PC-3 (cell line): Measurements from ENCODE around the gene KRT3. TPM values are rescaled to one million over a fixed set of nuclear protein-coding genes. Genes with fewer than 3 reads are reported as not detected.

Source experiments
- ATAC-seq: fragments of 200-7000 bp; cut with Tn5 transposase; 2 replicates; pipeline ENCODE4 v1.9.1; 2020; ENCODE audit warnings: mild to moderate bottlenecking, moderate library complexity
- BruUV-seq: library from RNA; stranded (reverse); fragments of 400-500 nt; replicated peaks from 2 replicates; lab custom pipeline; 2021; lab: Mats Ljungman, UMichigan
- CTCF ChIA-PET: fragments of 300-600 bp; sonication (Branson Sonifier 250); formaldehyde crosslinking; loops from one replicate; lab custom pipeline; 2022; ENCODE audit warnings: antibody characterized with exemption; lab: Charles Lee
- POLR2A ChIA-PET: fragments of 300-600 bp; sonication (Branson Sonifier 250); formaldehyde crosslinking; loops from one replicate; lab custom pipeline; 2022; ENCODE audit warnings: antibody characterized with exemption; ENCODE audit not compliant: unreplicated experiment; lab: Charles Lee
- DNase-seq: peaks from one replicate; pipeline ENCODE4 v3.0.0-alpha.2; 2015
- H2AFZ ChIP-seq: fragments of 300-600 bp; sonication (generic); 2 replicates; pipeline ENCODE4 v1.6.0; 2016; ENCODE audit warnings: antibody characterized with exemption, low read length
- H3F3A ChIP-seq: fragments of 300-600 bp; sonication (generic); one replicate; pipeline ENCODE4 v1.6.0; 2017; ENCODE audit warnings: antibody characterized with exemption, low read length, control low read depth, mild to moderate bottlenecking; ENCODE audit not compliant: unreplicated experiment
- H3K27ac ChIP-seq: fragments of 300-600 bp; sonication (generic); 2 replicates; pipeline ENCODE4 v1.5.1; 2016; ENCODE audit warnings: mild to moderate bottlenecking, low read length
- H3K27me3 ChIP-seq: fragments of 300-600 bp; sonication (generic); 2 replicates; pipeline ENCODE4 v1.6.1; 2016; ENCODE audit warnings: low read length, mixed read lengths
- H3K36me3 ChIP-seq: fragments of 300-600 bp; sonication (generic); 2 replicates; pipeline ENCODE4 v1.6.1; 2016; ENCODE audit warnings: low read depth, mixed run types, low read length, mixed read lengths
- H3K4me1 ChIP-seq: fragments of 300-600 bp; sonication (generic); 2 replicates; pipeline ENCODE4 v1.5.1; 2016; ENCODE audit warnings: low read length; ENCODE audit not compliant: insufficient read depth
- H3K4me2 ChIP-seq: fragments of 300-600 bp; sonication (generic); 2 replicates; pipeline ENCODE4 v1.6.0; 2016; ENCODE audit warnings: low read length
- H3K4me3 ChIP-seq: fragments of 300-600 bp; sonication (generic); 2 replicates; pipeline ENCODE4 v1.5.1; 2016; ENCODE audit warnings: mild to moderate bottlenecking, low read length, mixed read lengths
- H3K79me2 ChIP-seq: fragments of 300-600 bp; sonication (generic); 2 replicates; pipeline ENCODE4 v1.6.1; 2017; ENCODE audit warnings: low read length, mixed read lengths
- H3K9ac ChIP-seq: fragments of 300-600 bp; sonication (generic); 2 replicates; pipeline ENCODE4 v1.6.0; 2016; ENCODE audit warnings: mild to moderate bottlenecking, low read length
- H3K9me2 ChIP-seq: fragments of 300-600 bp; sonication (generic); replicated peaks from 2 replicates; pipeline ENCODE4 v1.6.1; 2016; ENCODE audit warnings: mixed run types, low read length, mixed read lengths
- H3K9me3 ChIP-seq: fragments of 300-600 bp; sonication (generic); 2 replicates; pipeline ENCODE4 v1.6.1; 2016; ENCODE audit warnings: low read length, mixed read lengths
- H4K20me1 ChIP-seq: fragments of 300-600 bp; sonication (generic); 2 replicates; pipeline ENCODE4 v1.6.1; 2016; ENCODE audit warnings: low read length, mixed read lengths
- EZH2 ChIP-seq: fragments of 300-600 bp; sonication (generic); IDR thresholded peaks from one replicate; pipeline ENCODE4 v1.6.1; 2017; ENCODE audit warnings: antibody characterized with exemption, mild to moderate bottlenecking, low read length; ENCODE audit not compliant: unreplicated experiment
- EZH2phosphoT487 ChIP-seq: fragments of 300-600 bp; sonication (generic); IDR thresholded peaks from 2 replicates; pipeline ENCODE4 v1.6.1; 2018; ENCODE audit warnings: mild to moderate bottlenecking, antibody characterized with exemption, low read length, borderline replicate concordance
- intact Hi-C: fragments of 100-400 bp; cut with micrococcal nuclease; formaldehyde crosslinking; loops from 2 replicates; pipeline ENCODE4 v1.9.0; 2023
- total RNA-seq: library from RNA; depleted of rRNA; stranded (reverse); fragments of >200 nt; gene quantifications from 2 replicates; pipeline ENCODE4 v1.2.3, GENCODE V29; 2014
- TF ChIP-seq, protein P1 (sequence below): fragments of 300-600 bp; sonication (generic); conservative IDR thresholded peaks from 2 replicates; pipeline ENCODE4 v1.5.1; 2017; ENCODE audit warnings: antibody characterized with exemption, low read depth, mild to moderate bottlenecking, low read length

The KRT3 gene
- total RNA-seq, 1 experiment from 2014 or later, result 0.33 TPM

DNA sequence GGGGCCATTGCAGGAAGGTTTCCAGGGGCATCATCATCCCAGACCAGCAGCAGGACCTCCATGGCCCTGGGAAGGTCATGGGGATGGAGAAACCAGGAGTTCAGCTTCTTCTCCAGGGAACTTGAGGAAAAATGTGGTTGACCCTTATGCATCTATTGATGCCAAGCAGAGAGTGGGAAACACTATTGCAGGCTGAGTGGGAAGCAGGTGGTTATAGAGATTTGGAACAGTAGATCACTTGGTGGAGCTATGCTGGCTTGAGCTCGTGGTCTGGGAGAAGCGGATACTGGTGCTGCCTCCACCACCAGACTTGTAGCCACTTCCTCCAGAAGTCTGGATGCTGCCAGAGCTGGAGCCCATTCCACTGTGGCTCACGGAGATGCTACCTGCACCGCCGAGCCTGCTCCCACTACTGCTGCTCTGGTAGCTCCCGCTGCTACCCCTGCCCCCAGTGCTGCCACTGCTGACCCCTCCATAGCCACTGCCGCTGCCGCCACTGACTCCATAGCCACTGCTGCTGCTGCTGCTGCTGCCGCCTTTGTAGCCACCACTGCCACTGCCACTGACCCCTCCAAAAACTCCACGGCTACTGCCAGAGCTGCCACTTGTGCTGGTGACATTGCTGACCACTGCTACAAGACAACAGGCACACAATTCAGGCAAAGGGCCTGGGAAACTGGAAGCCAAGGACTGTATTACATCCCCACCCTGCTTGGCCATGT lies 27.3 kb downstream of the KRT3 start:
- Histone ChIP-seq H3K27me3 (peaks cover 8% of the 10 kb centered on the region; the same call in 1 of the 2 replicates), H3K4me3 (no peak overlapping the region), H3K4me2 (no peak overlapping the region), H2AFZ (no peak overlapping the region), H3F3A (no peaks in the 10 kb centered on the region), H4K20me1 (no peaks in the 10 kb centered on the region), H3K9me3 (no peaks in the 10 kb centered on the region), H3K27ac (no peak overlapping the region), H3K79me2 (no peaks in the 10 kb centered on the region), H3K4me1 (no peaks in the 10 kb centered on the region; the same call in 1 of the 2 replicates), H3K9ac (no peak overlapping the region), H3K36me3 (no peaks in the 10 kb centered on the region), H3K9me2 (no peaks in the 10 kb centered on the region)
- CTCF ChIA-PET, result no interaction called here
- DNase-seq, result no peak
- BruUV-seq, result no TSS peak
- POLR2A ChIA-PET, result no interaction called here
- ATAC-seq, result no peak
- intact Hi-C loops, result no loop called here
- TF ChIP-seq EZH2phosphoT487, result no peak
- TF ChIP-seq, protein P1, sequence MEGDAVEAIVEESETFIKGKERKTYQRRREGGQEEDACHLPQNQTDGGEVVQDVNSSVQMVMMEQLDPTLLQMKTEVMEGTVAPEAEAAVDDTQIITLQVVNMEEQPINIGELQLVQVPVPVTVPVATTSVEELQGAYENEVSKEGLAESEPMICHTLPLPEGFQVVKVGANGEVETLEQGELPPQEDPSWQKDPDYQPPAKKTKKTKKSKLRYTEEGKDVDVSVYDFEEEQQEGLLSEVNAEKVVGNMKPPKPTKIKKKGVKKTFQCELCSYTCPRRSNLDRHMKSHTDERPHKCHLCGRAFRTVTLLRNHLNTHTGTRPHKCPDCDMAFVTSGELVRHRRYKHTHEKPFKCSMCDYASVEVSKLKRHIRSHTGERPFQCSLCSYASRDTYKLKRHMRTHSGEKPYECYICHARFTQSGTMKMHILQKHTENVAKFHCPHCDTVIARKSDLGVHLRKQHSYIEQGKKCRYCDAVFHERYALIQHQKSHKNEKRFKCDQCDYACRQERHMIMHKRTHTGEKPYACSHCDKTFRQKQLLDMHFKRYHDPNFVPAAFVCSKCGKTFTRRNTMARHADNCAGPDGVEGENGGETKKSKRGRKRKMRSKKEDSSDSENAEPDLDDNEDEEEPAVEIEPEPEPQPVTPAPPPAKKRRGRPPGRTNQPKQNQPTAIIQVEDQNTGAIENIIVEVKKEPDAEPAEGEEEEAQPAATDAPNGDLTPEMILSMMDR, result no peak
- TF ChIP-seq EZH2, result no peak

DNA sequence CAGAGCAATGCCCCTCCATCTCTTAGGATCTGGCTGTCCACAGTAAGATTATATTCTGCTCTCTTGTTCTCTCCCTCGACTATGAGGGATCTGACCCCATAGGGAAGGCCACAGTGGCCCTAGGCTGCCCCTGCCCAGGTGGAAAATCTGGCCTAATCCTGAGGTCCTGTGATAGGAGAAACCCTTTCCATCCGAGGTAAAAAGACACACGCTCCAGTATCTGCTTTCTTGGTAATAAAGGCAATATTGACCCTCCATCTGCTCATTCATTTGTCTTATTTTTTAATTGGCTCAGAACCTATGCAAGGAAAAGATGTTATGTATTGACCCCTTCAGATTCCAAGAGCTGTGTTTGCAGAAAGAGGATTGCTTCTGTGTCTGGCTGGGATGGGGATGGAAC lies 28.5 kb downstream of the KRT3 start:
- Histone ChIP-seq H3K4me2 (no peak overlapping the region), H4K20me1 (no peaks in the 10 kb centered on the region), H3K9me2 (no peaks in the 10 kb centered on the region), H3K27me3 (peaks cover 8% of the 10 kb centered on the region; the same call in 1 of the 2 replicates), H3K4me1 (no peaks in the 10 kb centered on the region; the same call in 1 of the 2 replicates), H3K9me3 (0 out of 2 replicates have a peak, but pooled peaks cover 5% of the 10 kb centered on the region), H3K36me3 (no peaks in the 10 kb centered on the region), H3K79me2 (no peaks in the 10 kb centered on the region), H3F3A (no peaks in the 10 kb centered on the region), H3K27ac (no peak overlapping the region), H2AFZ (no peak overlapping the region), H3K4me3 (no peak overlapping the region), H3K9ac (no peak overlapping the region)
- no TSS peak for BruUV-seq
- intact Hi-C loops, result no loop called here
- TF ChIP-seq, protein P1, result no peak
- no peak for TF ChIP-seq EZH2
- no peak for TF ChIP-seq EZH2phosphoT487
- CTCF ChIA-PET, result no interaction called here
- POLR2A ChIA-PET, result no interaction called here
- DNase-seq (no peak), ATAC-seq (no peak)

DNA sequence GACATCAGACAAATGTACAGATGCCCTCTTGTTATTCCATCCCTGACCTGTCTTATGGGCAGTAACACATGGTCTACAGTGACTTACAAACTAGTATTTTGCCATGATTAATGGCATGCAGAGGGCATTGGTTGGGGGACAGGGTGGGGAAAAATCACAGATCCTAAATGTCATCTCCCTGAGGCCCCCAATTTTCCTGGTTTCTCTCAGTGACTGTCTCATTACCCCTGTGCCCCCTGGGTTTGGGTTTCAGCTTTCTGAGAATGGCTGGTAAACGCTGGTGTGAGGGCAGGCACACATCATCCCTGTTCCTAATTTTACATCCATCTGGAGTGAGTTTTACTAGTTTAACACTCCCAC lies 28.9 kb downstream of the KRT3 start:
- Histone ChIP-seq H3K4me2 (no peak overlapping the region), H3K4me1 (no peaks in the 10 kb centered on the region; the same call in 1 of the 2 replicates), H2AFZ (no peak overlapping the region), H3K79me2 (no peaks in the 10 kb centered on the region), H3K36me3 (no peaks in the 10 kb centered on the region), H3K4me3 (no peak overlapping the region), H4K20me1 (no peaks in the 10 kb centered on the region), H3K9ac (no peak overlapping the region), H3K9me2 (no peaks in the 10 kb centered on the region), H3F3A (no peaks in the 10 kb centered on the region), H3K27ac (no peak overlapping the region), H3K9me3 (peaks cover 5% of the 10 kb centered on the region; the same call in 1 of the 2 replicates), H3K27me3 (0 out of 2 replicates have a peak, but pooled peaks cover 3% of the 10 kb centered on the region)
- BruUV-seq, result no TSS peak
- intact Hi-C loops, result no loop called here
- TF ChIP-seq EZH2phosphoT487 (no peak), EZH2 (no peak)
- TF ChIP-seq, protein P1, result no peak
- ATAC-seq (no peak), DNase-seq (no peak)
- POLR2A ChIA-PET, result no interaction called here
- CTCF ChIA-PET, result no interaction called here
